Inferior parietal cortex (tissue), 1 donor: Measurements from ENCODE around the gene RASSF7.

ENCODE experiments used
- DNase-seq: peaks from one replicate; pipeline ENCODE4 v3.0.0-alpha.2; 2016; ENCODE audit errors: extremely low spot score

RASSF7 gene

GRCh38 chr11:532986-533585, 27.7 kb upstream of the RASSF7 start:
- no peak for DNase-seq

DNA sequence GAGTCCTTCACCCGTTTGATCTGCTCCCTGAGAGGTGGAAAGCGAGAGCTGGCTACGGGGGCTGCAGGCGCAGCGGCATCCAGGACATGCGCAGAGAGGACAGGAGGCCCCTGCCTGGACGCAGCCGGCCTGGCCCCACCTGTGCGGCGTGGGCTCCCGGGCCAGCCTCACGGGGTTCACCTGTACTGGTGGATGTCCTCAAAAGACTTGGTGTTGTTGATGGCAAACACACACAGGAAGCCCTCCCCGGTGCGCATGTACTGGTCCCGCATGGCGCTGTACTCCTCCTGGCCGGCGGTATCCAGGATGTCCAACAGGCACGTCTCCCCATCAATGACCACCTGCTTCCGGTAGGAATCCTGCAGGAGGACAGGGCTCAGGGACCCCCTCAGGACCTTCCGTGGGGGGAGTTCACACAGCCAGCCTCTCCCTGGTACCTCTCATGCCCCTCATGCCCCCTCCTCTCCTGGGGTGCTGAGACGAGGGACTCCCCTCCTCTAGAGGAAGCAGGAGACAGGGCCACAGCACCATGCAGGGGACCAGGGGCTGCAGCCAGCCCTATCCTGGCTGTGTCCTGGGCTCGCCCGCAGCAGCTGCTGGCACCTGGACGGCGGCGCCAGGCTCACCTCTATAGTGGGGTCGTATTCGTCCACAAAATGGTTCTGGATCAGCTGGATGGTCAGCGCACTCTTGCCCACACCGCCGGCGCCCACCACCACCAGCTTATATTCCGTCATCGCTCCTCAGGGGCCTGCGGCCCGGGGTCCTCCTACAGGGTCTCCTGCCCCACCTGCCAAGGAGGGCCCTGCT, 27.0 kb upstream of the RASSF7 start:
- no peak for DNase-seq

DNA sequence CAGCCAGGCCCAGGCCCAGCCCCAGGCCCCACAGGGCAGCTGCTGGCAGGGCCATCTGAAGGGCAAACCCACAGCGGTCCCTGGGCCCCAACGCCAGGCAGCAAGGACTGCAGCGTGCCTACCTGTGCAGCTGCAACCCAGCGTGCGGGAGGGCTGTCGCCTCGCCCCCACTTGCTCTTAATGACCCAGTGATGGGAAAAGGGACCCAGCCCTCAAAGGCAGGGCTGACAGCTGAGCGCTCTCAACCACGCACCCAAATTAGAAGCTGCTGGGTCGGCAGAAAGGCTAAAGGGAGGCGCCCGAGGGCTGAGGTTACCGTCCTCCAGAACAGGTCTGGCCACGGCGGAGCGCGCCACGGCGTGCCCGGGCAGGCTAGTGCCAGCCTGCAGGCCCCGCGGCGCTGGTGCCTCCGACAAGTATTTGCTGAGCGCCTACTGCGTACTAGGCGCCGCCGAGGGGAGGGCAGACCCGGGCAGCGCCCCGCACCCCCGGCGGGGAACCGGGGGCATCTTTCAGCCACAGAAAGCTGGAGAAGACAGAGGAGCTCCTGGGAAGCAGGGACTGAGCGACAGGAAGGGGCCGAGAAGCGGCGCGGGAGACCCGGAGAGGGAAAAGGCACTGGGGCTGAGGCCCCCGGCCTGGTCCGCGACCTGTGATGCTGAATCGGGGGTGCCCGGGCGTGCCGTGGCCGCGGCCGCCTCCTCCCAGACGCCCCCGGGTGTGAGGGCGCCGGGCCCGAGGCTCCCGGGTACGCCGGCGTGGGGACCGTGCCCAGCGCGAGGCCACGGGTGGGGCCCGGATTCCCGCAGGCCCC, 26.2 kb upstream of the RASSF7 start:
- no peak for DNase-seq

- no peak for DNase-seq
Measured at GRCh38 chr11:535210-535518, 25.6 kb upstream of the RASSF7 start.

- DNase-seq: peak; percentile 91
Measured at GRCh38 chr11:535519-536454, 25.0 kb upstream of the RASSF7 start, which contains the start of gene HRAS. TSS of gene HRAS (minus strand) at chr11:535576.

DNA sequence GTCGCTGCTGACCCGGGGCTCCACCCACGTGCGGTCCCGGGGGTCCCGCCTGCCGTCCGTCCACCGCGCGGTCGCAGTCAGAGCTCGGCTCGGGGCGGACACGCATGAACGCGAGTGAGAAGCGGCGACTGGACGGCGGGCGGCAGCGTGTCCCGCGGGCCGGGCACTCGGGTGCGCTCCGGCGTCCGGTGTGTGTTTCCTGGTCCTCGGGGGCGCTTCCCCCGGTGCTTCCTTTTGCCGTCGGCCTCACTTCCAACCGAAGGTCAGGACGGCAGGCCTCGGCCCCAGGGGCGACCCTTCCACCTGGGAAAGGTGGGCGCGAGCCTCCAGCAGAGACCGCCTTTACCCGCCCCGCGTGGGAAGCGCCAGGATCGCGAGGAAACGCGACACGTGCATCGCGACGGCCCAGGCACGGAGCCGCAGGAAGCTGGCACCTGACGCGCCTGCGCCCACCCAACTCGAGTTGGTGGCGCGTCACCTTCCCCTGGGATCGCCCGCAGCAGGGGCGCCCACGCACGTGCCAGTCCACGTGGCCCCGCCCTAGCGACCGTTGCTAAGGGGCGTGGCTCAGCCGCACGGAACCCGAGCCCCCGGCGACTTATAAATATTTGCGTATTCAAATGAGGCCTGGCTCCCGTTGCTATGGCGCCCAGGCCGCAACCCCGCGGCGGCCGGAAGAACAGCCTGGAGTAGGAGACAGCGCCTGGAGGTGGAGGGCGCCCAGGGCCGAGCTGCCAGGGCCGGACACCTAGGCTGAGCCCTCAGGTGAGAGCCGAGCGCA, 23.7 kb upstream of the RASSF7 start, which contains the start of gene LRRC56:
TSS of gene LRRC56 (plus strand) at position 687 of the 781 bp plus-strand sequence. CDS start 3,158 bp downstream, outside the sequence.
- peak; percentile 52 for DNase-seq

DNA sequence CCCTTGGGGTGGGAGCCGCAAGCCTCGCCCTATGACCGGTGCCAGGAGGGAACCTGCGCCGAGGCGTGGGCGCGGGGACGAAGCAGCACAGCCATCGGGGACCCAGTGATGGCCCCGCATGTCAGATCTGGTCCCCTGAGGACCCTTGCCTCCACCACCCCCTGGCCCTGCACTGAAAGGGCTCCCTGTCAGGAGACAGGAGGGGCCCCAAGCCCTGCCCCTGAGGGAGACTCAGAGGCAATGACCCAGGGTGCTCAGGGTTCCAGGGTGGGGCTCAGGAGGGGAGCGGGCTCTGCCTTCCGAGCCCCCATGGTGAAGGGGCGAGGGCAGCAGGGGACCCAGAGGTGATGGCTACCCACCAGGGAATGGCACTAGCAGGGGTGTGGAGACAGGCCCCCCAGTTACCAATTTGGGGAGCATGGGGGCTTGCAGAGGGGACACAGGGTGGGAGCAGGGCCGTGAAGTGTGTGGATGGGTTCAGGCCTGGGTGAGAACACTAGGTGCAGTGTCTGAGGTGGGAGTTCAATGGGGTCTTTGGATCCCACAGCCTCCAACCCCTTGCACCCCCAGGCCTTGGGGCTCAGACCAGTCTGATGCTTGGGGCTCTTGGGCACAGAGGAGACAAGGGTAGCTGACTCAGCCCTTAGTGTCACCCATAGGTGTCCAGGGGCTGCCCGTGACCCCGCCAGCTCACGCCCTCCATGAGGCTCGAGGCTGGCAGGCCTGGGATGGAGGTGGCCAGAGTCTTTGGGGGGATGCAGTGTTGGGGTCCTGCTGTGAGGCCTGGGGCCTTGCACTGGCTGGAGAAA, 22.9 kb upstream of the RASSF7 start:
- DNase-seq: no peak

DNA sequence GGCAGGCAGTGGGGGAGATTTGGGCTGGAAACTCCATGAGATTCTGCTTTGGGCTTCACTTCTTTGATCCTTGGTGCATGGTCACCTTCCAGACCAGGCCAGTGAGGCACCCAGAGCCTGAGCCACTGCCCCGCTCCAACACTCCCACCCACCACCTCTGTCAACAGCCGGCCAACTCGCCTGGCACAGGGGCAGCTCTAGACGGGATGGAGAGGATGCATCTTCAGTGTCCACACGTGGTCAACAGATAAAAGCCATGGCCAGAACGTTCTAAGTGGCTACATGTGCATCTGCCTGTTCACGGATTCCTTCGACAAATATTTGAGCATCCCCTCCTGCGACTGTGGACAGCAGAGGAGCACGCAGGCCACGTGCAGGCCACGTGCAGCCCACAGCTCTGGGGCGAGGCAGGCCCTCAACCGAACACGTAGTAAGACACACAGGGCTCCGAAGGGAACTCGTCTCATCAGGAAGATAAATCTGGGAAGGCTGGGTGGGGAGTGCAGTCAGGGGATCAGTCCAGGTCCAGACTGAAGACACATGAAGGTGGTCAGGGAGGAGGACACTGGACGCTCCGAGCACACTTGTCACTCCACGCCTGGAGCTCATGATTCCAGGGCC, 22.2 kb upstream of the RASSF7 start:
- DNase-seq: no peak

DNA sequence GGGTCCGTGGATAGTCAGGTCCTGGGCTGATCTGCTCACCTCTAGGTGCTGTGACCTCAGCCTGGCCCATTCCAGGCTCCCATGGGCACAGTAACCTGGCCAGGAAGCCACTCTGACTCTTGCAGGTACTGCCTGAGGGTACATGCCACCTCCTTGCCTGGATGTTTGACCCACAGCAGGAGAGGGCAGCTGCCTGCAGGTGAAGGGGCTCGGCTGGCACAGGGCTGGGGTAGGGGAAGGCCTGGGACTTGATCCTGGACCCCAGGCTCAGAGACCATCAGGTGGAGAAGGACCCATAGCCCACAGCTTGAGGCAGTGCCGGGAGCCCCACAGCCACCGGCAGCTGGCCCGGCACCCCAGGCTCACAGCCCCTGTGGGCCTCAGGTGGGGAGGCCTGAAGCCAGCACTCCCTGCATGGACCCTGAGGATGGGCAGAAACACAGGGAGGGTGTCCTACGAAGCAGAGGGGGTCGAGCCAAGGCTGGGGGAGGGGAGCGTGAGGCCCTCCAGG, 20.7 kb upstream of the RASSF7 start:
- no peak for DNase-seq

GRCh38 chr11:540583-541432, 20.0 kb upstream of the RASSF7 start:
- DNase-seq: no peak

GRCh38 chr11:541433-541885, 19.3 kb upstream of the RASSF7 start:
- DNase-seq: no peak

DNA sequence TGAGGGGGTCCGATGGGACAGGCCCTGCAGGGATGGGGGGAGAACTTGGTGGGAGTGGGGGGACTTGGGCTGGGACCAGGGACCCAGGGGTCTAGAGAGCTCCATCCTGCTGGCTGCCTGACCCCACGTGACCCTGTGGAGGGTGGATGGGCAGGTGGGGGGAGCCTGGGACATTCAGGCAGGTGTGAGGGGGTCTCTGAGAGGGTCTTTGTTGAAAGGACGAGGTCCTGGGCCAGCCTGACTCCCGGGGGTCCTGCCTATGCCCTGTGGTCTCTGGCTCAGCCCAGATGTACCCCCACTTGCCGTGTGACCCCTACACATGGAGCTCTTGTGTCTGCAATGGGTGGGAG, 16.0 kb upstream of the RASSF7 start:
- no peak for DNase-seq

GRCh38 chr11:545171-545570, 15.6 kb upstream of the RASSF7 start:
- no peak for DNase-seq

- no peak for DNase-seq
Measured at GRCh38 chr11:548700-549603, 11.8 kb upstream of the RASSF7 start.

- DNase-seq: no peak
Measured at GRCh38 chr11:550021-550745, 10.6 kb upstream of the RASSF7 start.

DNA sequence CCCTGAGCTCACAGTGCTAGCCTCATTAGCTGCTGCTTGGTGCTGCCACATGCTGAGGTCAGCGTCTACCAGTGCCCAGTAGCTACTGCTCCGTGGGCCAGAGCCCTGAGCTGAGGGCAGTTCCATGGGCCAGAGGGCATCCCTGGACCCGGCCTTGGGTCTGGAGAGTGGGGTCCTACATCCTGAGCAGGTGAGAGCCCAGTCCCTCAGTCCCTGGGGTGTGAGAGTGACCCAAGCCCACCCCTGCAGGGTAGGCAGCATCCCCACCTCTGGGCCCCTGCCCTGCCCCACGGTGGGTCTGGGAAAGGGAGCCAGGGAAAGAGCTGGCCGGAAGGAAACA, 10.1 kb upstream of the RASSF7 start:
- DNase-seq: no peak

- no peak for DNase-seq
Measured at GRCh38 chr11:551131-551530, 9.6 kb upstream of the RASSF7 start.
